Measurements from ENCODE around the gene C13orf46.

Gene C13orf46

GRCh38 chr13:113952983-113953520, 20.8 kb downstream of the C13orf46 start:
- no peak for DNase-seq

GRCh38 chr13:113952151-113952982, 21.5 kb downstream of the C13orf46 start:
- DNase-seq = no peak

GRCh38 chr13:113951246-113951999, 22.5 kb downstream of the C13orf46 start:
- peak; percentile 67 for DNase-seq

- DNase-seq = no peak
Observed at GRCh38 chr13:113950451-113951245, 23.2 kb downstream of the C13orf46 start.

GRCh38 chr13:113949546-113949945, 24.3 kb downstream of the C13orf46 start:
- no peak for DNase-seq

GRCh38 chr13:113948034-113948742, 25.7 kb downstream of the C13orf46 start:
- DNase-seq = no peak

GRCh38 chr13:113947311-113948033, 26.4 kb downstream of the C13orf46 start:
- no peak for DNase-seq

- DNase-seq = no peak
Observed at GRCh38 chr13:113946409-113947181, 27.3 kb downstream of the C13orf46 start.

- DNase-seq = no peak
Observed at GRCh38 chr13:113945857-113946408, 27.9 kb downstream of the C13orf46 start.

- DNase-seq = no peak
Observed at GRCh38 chr13:113943821-113944565, 29.9 kb downstream of the C13orf46 start.

- DNase-seq = no peak
Observed at GRCh38 chr13:113942591-113943103, 31.2 kb downstream of the C13orf46 start.

- DNase-seq = no peak
Observed at GRCh38 chr13:113941571-113942191, 32.2 kb downstream of the C13orf46 start.

GRCh38 chr13:113939944-113940297, 34.0 kb downstream of the C13orf46 start:
- no peak for DNase-seq

GRCh38 chr13:113939129-113939943, 34.5 kb downstream of the C13orf46 start:
- DNase-seq = no peak

GRCh38 chr13:113938716-113939115, 35.2 kb downstream of the C13orf46 start:
- DNase-seq = no peak

- DNase-seq = no peak
Observed at GRCh38 chr13:113938246-113938645, 35.6 kb downstream of the C13orf46 start.

GRCh38 chr13:113937527-113938180, 36.2 kb downstream of the C13orf46 start:
- DNase-seq = no peak

GRCh38 chr13:113937073-113937472, 36.8 kb downstream of the C13orf46 start:
- DNase-seq = no peak

Measured in CD4-positive, alpha-beta T cell treated with Interleukin-6 for 4 hours (primary cell).